Heart left ventricle (tissue), 16 donors: ENCODE data around the gene SIGLEC5. TPM values are rescaled to one million over a fixed set of nuclear protein-coding genes. Genes with fewer than 3 reads are reported as not detected.

Source experiments
- ATAC-seq, 4 donors: fragments of 200-7000 bp; cut with Tn5 transposase; one replicate each; pipeline ENCODE4 v1.9.1; 2020 to 2022; ENCODE audit warnings: moderate library complexity in 4 of 4, mild to moderate bottlenecking in 3 of 4, moderate number of reproducible peaks in 1 of 4
- DNase-seq, 5 donors: peaks; one replicate each; pipeline ENCODE4 v3.0.0-alpha.2; 2020
- H3K27ac ChIP-seq, 12 donors: fragments of 200-600 bp; sonication (generic) in 4 of 12; one replicate each; pipeline versions ENCODE4 v1.5.0 to v1.8.0; 2016 to 2022; ENCODE audit warnings: mild to moderate bottlenecking in 2 of 12
- H3K27me3 ChIP-seq, 9 donors: fragments of 200-600 bp; sonication (generic) in 2 of 9; one replicate each; pipeline versions ENCODE4 v1.5.1 to v1.8.0; 2016 to 2022; ENCODE audit warnings: mild to moderate bottlenecking in 3 of 9
- H3K36me3 ChIP-seq, 9 donors: fragments of 200-600 bp; sonication (generic) in 2 of 9; one replicate each; pipeline versions ENCODE4 v1.5.0 to v1.8.0; 2018 to 2022; ENCODE audit warnings: mild to moderate bottlenecking in 2 of 9
- H3K4me1 ChIP-seq, 12 donors: fragments of 200-600 bp; sonication (generic) in 4 of 12; one replicate each; pipeline versions ENCODE4 v1.5.0 to v1.8.0; 2016 to 2022; ENCODE audit warnings: mild to moderate bottlenecking in 3 of 12
- H3K4me3 ChIP-seq, 12 donors: fragments of 200-600 bp; sonication (generic) in 4 of 12; one replicate each; pipeline versions ENCODE4 v1.5.0 to v1.8.0; 2017 to 2022; ENCODE audit warnings: mild to moderate bottlenecking in 9 of 12, moderate library complexity in 4 of 12
- H3K9me3 ChIP-seq, 12 donors: fragments of 200-600 bp; sonication (generic) in 4 of 12; one replicate each; pipeline versions ENCODE4 v1.5.0 to v1.8.0; 2016 to 2022; ENCODE audit warnings: mild to moderate bottlenecking in 1 of 12
- CTCF ChIP-seq, 12 donors: fragments of 200-600 bp; sonication (generic) in 4 of 12; IDR thresholded peaks; one replicate each; pipeline versions ENCODE4 v1.5.0 to v1.8.0; 2018 to 2022; ENCODE audit warnings: antibody characterized with exemption in 12 of 12, mild to moderate bottlenecking in 5 of 12
- POLR2A ChIP-seq, 2 donors: fragments of 450-650 bp; IDR thresholded peaks; one replicate each; pipeline ENCODE4 v1.6.1; 2017; ENCODE audit warnings: antibody characterized with exemption in 2 of 2, mild to moderate bottlenecking in 2 of 2, moderate library complexity in 2 of 2
- WGBS, 4 donors: extraction: QIAGEN DNeasy Blood & Tissue Kit in 2 of 4; methylation state at CpG; one replicate each; pipeline versions ENCODE4 v1.1.5 to v1.1.7; 2013 to 2018; 5-methylcytosine and 5-hydroxymethylcytosine counted together
- intact Hi-C, 10 donors: fragments of 100-400 bp; cut with DNase I; formaldehyde crosslinking; loops; one replicate each; pipeline versions ENCODE4 v1.11.1 to v1.14.2; 2022
- polyA plus RNA-seq, 2 donors: library from polyadenylated mRNA; stranded (reverse); fragments of 200-250 nt; gene quantifications; one replicate each; pipeline ENCODE4 v1.2.3, GENCODE V29; 2013
- total RNA-seq, 9 donors: library from RNA; depleted of rRNA in 2 of 9; stranded (reverse); fragments of >200 nt in 2 of 9; fragmentation: NEBNext Ultra II Directional in 3 of 9; extraction: Animal tissue kit (Norgen Biotek cat#: 25700) in 3 of 9; gene quantifications; one replicate each; pipeline versions ENCODE4 v1.1.0 to v1.2.4, GENCODE V29; 2016 to 2023
- donor health status: ischemic (EF 13 %, LVEDD 7.1; RV severe dilation, severe dysfunction).
- donor health status: healthy with polysubstance abuse.
- donor health status: DM: no; HTN: yes; CAD: no.
- donor health status: DM: no; HTN: no; CAD: no.
- donor health status: ischemic (EF 25% LVEDD 6.9; RV normal size, moderate dysfunction).
- donor health status: ischemic (EF 25% LVEDD 5.7; RV mildly dilated, moderate dysfunction).
- donor health status: healthy.
- donor health status: DM: yes; HTN: yes; CAD: no.
- donor health status: ischemic (EF 35%, LVEDD 5.7; RV mildly dilated, moderate dysfunction).
- donor health status: nonischemic (EF 11% LVEDD 7.7; RV severe dilation, severe dysfunction).
- donor health status: DM: yes; HTN: yes; CAD: no.
- donor health status: PGD.
- donor health status: ischemic (EF 29% LVEDD 5.4; RV normal size, mild dysfunction).
- donor health status: nonischemic (EF 23%, LVEDD 6.1; RV moderate dilation, normal function).

The SIGLEC5 gene
- total and polyA plus RNA-seq, 11 donors, result 0.15 to 1.3 (median 0.22) TPM; not detected in 5

- Histone ChIP-seq H3K36me3 (no peaks in the 10 kb centered on the region), H3K27me3 (peaks cover 5 to 53% (median 14%) of the 10 kb centered on the region in 9 donors), H3K9me3 (no peaks in the 10 kb centered on the region), H3K27ac (no peak overlapping the region), H3K4me1 (peaks cover 0 to 7% (median 0%) of the 10 kb centered on the region in 12 donors), H3K4me3 (peak overlapping the region in 2 of 12 donors; percentile 15 to 21)
- DNase-seq (no peak), ATAC-seq (peak in 1 of 4 donors; percentile 12)
- intact Hi-C loops, result loop anchor here in 2 of 10 donors (5.0 to 10.0 kb wide), 2 partner anchors 34 to 54 kb away; no protein-coding TSS in a partner anchor
- no peak for TF ChIP-seq POLR2A (IDR thresholded peaks at IDR 0.05)
- TF ChIP-seq CTCF (IDR thresholded peaks at IDR 0.05), result no peak
- WGBS, 4 donors, result 10 to 27% (median 18%) methylated on average over 13 to 59 of the region's 59 CpGs
Measured at GRCh38 chr19:51600940-51601580, 29.1 kb downstream of the SIGLEC5 start.

- Histone ChIP-seq H3K9me3 (no peaks in the 10 kb centered on the region), H3K27ac (no peak overlapping the region), H3K36me3 (no peaks in the 10 kb centered on the region), H3K27me3 (peaks cover 5 to 53% (median 14%) of the 10 kb centered on the region in 9 donors), H3K4me3 (no peak overlapping the region), H3K4me1 (peaks cover 0 to 11% (median 5%) of the 10 kb centered on the region in 12 donors)
- ATAC-seq (no peak), DNase-seq (no peak)
- TF ChIP-seq CTCF (IDR thresholded peaks at IDR 0.05) (no peak), POLR2A (IDR thresholded peaks at IDR 0.05) (no peak)
- WGBS, 4 donors, result 93 to 96% (median 94%) methylated on average over 10 of the region's 10 CpGs
- intact Hi-C loops, result loop anchor here in 2 of 10 donors (10.0 kb wide), 2 partner anchors 176 to 494 kb away; partner anchors contain the start of gene CTU1 (in 1 of the 2)
Measured at GRCh38 chr19:51599084-51599483, 31.1 kb downstream of the SIGLEC5 start.

DNA sequence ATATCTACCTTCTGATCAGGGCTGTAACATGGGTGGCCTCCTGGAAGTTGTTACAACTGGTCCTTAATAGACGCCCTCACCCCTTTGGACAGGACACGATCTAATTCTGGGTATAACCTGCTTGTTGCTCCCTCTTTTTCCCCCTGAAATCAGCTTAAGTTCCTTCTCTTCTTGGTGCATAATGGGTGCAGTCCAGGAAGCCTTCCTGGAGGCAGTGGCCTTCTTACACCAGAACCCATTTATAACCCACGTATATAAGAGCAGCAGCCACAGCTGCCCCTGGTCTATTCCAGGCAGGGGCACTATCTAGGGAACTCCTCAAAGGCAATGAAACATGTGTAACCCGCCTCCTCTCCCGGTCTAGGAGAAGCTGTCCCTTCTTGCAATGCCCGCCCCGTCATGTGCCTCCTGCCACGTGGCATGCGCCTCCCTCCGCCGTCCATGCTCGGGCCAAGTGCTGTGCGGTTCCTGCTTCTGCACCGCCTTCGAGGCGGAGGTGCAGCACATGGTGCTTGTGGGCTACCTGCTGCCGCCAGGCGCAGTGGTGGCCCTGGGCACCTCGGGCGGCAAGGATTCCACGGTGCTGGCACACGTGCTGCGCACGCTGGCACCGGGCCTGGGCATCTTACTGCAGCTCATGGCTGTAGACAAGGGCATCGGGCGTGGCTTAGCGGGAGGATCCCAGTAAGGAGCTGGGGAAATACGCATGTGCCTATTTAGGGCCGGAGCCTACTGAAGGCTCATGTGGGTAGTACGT, 31.9 kb downstream of the SIGLEC5 start:
- H3K36me3 ChIP-seq, result no peaks in the 10 kb centered on the region
- WGBS, 4 donors, result 93 to 96% (median 94%) methylated on average over 29 to 31 of the region's 31 CpGs
- no peak overlapping the region for H3K4me3 ChIP-seq
- no peak for ATAC-seq
- DNase-seq, result peak in 1 of 5 donors; percentile 61
- H3K9me3 ChIP-seq, result no peaks in the 10 kb centered on the region
- intact Hi-C loops, result loop anchor here in 2 of 10 donors (10.0 kb wide), 2 partner anchors 176 to 494 kb away; partner anchors contain the start of gene CTU1 (in 1 of the 2)
- no peak overlapping the region for H3K27ac ChIP-seq
- H3K27me3 ChIP-seq, result peaks cover 5 to 53% (median 14%) of the 10 kb centered on the region in 9 donors
- no peak for TF ChIP-seq CTCF (IDR thresholded peaks at IDR 0.05)
- H3K4me1 ChIP-seq, result peaks cover 0 to 18% (median 11%) of the 10 kb centered on the region in 12 donors
